ENCODE measurements around the gene MPPE1. TPM values are rescaled to one million over a fixed set of nuclear protein-coding genes. Genes with fewer than 3 reads are reported as not detected.
"Not testable (repeated sequence)": the region's sequence is repeated elsewhere in the genome, so short reads cannot be mapped to it uniquely, and the experiment has no call there.

Gene MPPE1
- total RNA-seq, 4 donors from 2014 or later, result 11.0 to 49.2 (median 28.8) TPM

- no peak for TF ChIP-seq CTCF (IDR thresholded peaks at IDR 0.05)
- DNase-seq (ENCODE audit: low spot score) (no peak), ATAC-seq (ENCODE audit: low FRiP score) (no peak)
Measured at GRCh38 chr18:11901826-11902438, 6.2 kb downstream of the MPPE1 start.

- no peak for DNase-seq (ENCODE audit: low spot score)
- ATAC-seq (ENCODE audit: low FRiP score), result no peak
- no peak for TF ChIP-seq CTCF (IDR thresholded peaks at IDR 0.05)
Measured at GRCh38 chr18:11899063-11899462, 9.1 kb downstream of the MPPE1 start.

GRCh38 chr18:11897781-11898180 is 10.3 kb downstream of the MPPE1 start:
- no peak for TF ChIP-seq CTCF (IDR thresholded peaks at IDR 0.05)
- DNase-seq (ENCODE audit: low spot score) (no peak), ATAC-seq (ENCODE audit: low FRiP score) (no peak)

GRCh38 chr18:11892438-11892837 is 15.7 kb downstream of the MPPE1 start:
- DNase-seq (ENCODE audit: low spot score); ATAC-seq (ENCODE audit: low FRiP score): not testable (repeated sequence)

GRCh38 chr18:11891737-11892136 is 16.4 kb downstream of the MPPE1 start:
- no peak for TF ChIP-seq CTCF (IDR thresholded peaks at IDR 0.05)
- ATAC-seq (ENCODE audit: low FRiP score), result no peak
- no peak for DNase-seq (ENCODE audit: low spot score)

GRCh38 chr18:11889284-11889683 is 18.8 kb downstream of the MPPE1 start:
- no peak for DNase-seq (ENCODE audit: low spot score)
- no peak for TF ChIP-seq CTCF (IDR thresholded peaks at IDR 0.05)

GRCh38 chr18:11888726-11889125 is 19.4 kb downstream of the MPPE1 start:
- no peak for ATAC-seq (ENCODE audit: low FRiP score)
- DNase-seq (ENCODE audit: low spot score), result no peak
- TF ChIP-seq CTCF (IDR thresholded peaks at IDR 0.05), result no peak

More at GRCh38 chr18:11889284-11889683, 18.8 kb downstream of the MPPE1 start:
- ATAC-seq (ENCODE audit: low FRiP score), result no peak
